CD4-positive, alpha-beta T cell treated with Interleukin-6 at 100 ng/mL for 8 hours (primary cell): Measurements from ENCODE around the gene HERC2.
A peak's percentile ranks its signal among the peaks of the same experiment; 100 is the strongest.
"Not testable (repeated sequence)": the region's sequence is repeated elsewhere in the genome, so short reads cannot be mapped to it uniquely, and the experiment has no call there.

Experiments used
- DNase-seq: peaks from one replicate; pipeline ENCODE4 v3.0.0-alpha.2; 2020; ENCODE audit warnings: mixed read lengths, low spot score

Gene HERC2

DNA sequence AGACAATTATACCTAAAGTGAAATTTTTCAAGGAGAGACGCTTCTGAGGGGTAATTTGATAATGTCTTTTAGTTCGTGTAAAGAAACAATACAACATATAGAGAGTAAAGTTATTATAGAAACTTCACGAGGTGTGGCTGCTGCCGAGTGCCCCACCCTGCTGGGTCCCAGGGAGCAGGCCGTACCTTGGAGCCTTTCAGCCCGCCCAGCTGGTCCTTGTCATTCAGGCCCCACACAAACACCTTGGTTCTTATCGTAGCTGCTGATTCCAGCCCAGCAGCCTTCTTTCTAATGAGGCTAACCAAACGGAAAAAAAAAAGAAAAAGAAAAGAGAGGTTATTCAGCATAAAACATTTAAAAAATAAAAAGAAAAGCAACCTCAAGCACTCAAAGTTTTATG, 139.8 kb downstream of the HERC2 start:
- no peak for DNase-seq

DNA sequence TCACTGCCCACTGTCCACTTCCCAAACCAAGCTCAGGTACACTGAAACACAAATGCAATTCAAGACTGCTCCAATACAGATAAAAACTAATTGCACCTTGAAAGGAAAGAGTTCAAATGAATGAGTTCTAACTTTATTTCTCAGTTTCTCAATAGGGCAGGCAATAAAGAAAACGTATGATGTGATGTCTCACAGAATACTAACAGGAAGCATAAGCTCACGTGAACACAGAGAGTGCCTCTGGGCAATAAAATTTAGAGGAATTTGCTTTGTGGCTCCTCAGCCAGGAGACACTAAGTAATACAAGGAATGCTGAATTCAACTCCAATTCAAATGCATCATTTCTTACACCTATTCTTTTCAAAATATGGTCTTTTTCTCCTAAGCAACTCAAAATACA, 140.6 kb downstream of the HERC2 start:
- DNase-seq = no peak

GRCh38 chr15:28179270-28179669, 142.7 kb downstream of the HERC2 start:
- DNase-seq = no peak

- DNase-seq = no peak
Observed at GRCh38 chr15:28178727-28179126, 143.3 kb downstream of the HERC2 start.

- DNase-seq = no peak
Observed at GRCh38 chr15:28178290-28178689, 143.7 kb downstream of the HERC2 start.

- DNase-seq = no peak
Observed at GRCh38 chr15:28169366-28169765, 152.6 kb downstream of the HERC2 start.

DNA sequence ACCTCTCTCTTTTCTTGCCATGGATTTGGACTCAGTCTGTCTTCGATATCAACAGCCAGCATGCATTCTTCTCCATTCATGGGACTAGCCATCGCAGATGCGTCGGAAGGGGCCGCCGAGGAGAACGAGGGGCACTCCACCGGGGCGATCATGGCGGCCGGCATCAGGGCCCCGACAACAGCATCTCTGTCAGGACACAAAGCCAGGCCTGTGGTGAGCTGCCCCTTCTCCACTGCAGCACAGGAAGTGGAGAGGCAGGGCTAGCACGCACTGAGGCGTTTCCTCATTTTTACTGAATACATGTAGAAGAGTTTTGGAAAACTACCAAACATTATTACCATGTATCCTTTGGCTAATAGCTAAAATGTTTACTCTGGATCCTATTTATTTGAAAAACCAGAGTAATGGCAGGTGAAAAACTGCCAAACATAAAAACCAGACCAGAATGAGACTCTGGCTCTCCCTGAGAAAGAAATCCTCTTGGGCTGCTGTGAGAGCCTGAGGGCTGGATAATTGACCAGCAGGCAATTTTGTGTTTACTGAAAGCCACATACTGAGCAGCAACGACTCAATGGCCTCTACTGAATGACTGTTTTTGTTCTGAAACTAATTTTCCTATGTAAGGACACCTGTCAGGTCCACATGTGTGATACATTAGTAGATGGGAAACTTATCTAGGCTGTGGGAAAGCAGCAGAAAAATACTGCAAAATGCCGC, 153.4 kb downstream of the HERC2 start:
- DNase-seq = not testable (repeated sequence)

DNA sequence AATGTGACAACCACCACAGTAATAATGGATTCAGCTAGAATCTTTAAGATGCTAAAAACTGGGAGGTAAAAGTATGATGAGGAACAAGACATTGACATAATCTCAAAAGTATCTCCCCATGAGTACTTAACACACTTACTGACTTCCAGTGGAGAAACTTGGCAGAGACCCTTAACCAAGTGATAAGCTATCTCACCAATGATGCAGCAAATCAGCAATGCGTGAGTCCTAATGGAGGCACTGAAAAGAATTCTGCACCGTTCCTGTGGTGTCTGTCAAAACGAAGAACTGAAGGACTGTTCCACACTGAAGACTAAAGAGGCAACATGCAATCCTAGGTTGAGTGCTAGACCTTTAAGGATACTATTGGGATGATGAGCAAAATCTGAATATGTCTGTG, 154.9 kb downstream of the HERC2 start:
- no peak for DNase-seq

- DNase-seq = no peak
Observed at GRCh38 chr15:28165791-28166190, 156.2 kb downstream of the HERC2 start.

- DNase-seq = no peak
Observed at GRCh38 chr15:28164876-28165275, 157.1 kb downstream of the HERC2 start.

- DNase-seq = no peak
Observed at GRCh38 chr15:28154283-28154682, 167.7 kb downstream of the HERC2 start.

- no peak for DNase-seq
Observed at GRCh38 chr15:28153492-28154119, 168.4 kb downstream of the HERC2 start.

DNA sequence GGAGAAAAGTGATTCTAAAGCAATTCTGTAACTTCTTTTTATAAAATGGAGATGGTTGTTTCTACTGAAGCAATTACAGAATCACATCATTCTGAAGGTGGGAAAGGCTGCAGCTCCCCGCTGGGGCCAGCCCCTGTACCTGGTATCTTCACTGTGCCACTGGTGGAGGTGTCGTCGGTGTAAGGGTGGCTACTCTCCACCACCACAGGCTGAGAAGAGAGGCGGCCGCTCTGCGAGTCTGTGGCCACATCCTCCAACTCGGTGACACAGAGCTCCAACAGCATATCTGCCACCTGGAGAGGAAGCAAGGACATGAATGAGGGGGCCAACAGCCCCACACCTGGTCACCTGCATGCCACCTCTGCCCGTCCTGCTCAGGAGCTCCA, 169.4 kb downstream of the HERC2 start:
- not testable (repeated sequence) for DNase-seq

DNA sequence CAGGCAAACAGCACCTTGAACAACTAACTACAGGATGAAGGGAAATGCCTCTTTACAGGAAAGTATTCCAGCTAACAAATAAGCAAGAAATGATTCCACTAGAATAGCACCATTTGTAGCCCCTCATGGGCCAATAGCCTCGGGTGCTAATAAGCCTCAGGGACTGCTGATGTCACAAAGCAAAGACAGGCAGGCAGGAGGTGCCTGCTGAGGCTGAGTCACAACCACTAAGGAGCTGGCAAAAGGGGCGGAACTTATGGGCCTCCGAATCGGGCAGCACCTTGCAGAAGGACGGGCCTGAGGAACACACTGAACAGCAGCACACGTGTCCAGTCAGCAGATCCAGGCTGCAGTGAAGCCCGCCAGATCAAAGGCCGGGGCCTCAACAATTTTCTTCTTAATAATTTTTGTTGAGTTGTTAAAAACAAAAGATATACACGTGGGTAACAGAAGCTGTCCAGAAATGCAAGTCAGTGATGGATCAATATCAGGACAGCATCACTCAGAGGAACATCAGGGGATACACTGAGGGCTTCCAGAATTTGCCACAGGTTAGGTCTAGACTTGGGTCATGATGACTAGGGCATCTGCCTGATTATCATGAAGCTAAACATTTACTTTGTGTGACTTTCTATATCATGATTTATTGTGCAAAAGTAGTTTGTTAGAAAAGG, 170.0 kb downstream of the HERC2 start:
- not testable (repeated sequence) for DNase-seq

DNA sequence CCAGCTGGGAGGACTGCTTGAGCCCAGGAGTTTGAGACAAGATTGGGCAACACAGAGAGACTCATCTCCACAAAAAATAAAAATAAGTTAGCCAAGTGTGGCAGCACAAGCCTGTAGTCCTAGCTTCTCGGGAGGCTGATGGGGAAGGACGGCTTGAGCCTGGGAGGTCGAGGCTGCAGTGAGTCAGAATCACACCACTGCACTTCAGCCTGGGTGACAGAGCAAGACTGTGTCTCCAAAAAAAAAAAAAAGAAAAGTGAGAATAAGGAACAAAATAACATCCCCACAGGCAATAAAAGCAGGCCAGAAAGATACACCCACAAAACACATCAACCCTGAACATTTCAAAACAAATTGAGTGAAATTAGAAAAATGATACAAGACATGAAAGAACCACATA, 174.2 kb downstream of the HERC2 start:
- DNase-seq = no peak

DNA sequence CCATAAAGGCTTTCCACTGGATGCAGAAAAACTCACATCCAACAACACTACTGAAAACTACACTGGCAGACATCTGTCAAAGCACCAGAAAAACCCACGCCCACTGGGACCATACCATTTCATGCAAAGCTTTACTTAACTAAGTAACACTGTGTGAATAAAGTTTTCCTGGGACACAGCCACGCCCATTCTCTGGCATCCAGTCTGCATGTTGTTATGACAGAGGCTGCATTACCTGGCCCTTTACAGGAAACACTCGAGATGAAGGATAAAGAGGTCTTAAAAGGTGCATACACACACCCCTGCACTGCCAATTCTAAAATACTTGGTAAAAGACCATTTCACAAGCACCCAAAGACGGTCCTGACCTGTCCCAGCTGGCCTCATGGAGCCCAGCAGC, 176.6 kb downstream of the HERC2 start:
- not testable (repeated sequence) for DNase-seq

GRCh38 chr15:28140062-28140461, 181.9 kb downstream of the HERC2 start:
- DNase-seq = no peak

DNA sequence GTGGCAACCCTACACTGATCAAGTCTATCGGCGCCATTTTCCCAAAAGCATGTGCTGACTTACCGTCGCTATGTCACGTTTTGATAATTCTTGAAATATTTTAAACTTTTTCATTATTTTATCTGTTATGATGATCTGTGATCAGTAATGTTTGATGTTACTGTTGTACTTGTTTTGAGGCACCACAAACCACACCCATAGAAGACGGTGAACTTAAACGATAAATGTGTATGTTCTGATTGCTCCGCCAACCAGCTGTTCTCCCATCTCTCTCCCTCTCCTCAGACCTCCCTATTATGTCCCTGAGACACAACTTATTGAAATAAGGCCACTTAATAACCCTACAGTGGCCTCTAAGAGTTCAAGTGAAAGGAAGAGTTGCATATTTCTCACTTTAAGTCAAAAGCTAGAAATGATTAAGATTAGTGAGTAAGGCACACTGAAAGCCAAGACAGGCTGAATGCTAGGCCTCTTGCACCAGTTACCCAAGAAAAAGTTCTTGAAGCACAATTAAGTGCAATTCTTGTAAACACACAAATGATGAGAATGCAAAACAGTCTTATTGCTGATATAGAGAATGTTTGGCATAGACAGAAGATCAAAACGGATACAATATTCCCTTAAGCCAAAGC, 184.5 kb downstream of the HERC2 start:
- not testable (repeated sequence) for DNase-seq

GRCh38 chr15:28136236-28136904, 185.6 kb downstream of the HERC2 start:
- peak; percentile 18 for DNase-seq

DNA sequence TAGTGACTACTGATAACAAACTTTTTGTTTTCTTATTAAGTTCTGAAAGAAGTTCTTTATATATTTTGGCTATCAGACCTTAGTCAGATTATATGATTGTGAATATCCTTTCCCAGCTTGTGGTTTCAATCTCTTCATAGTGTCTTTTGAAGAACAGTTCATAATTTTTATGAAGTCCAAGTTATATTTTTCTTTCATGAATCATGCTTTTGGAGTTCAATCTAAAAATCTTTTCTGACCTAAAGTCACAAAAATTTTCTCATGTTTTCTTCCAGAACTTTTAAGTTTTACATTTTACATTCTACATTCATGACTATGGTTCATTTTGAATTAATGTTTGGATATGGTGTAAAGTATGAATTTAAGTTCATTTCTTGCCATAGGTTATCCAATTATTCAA, 188.7 kb downstream of the HERC2 start:
- no peak for DNase-seq

GRCh38 chr15:28132524-28133275, 189.3 kb downstream of the HERC2 start:
- DNase-seq = no peak

DNA sequence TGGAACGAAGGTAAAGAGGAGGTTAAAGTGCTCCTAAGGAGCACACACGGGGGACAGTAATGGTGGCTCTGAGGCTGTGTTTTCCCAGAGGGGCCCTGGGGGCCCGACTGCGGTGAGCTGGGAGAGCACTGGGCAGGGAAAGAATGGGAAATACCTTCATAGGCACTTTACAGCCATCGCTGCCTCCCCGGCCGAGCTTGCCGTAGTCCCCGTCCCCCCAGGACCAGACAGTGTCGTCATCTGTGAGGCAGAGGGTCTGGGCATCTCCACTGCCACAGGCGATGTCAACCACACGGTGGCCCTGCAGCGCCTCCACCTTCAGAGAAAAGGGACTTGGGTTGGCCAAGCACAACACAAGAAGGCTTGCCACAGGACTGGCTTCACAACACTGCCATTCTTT, 190.0 kb downstream of the HERC2 start:
- no peak for DNase-seq
